IPS-20b (cell line): ENCODE data around the gene TRABD2B.

ENCODE experiments used
- H3K27ac ChIP-seq: one replicate; pipeline ENCODE4 v1.5.1; 2013; ENCODE audit warnings: low read length
- H3K27me3 ChIP-seq: 2 replicates; pipeline ENCODE4 v1.6.1; 2013; ENCODE audit warnings: mild to moderate bottlenecking, low read length, inconsistent platforms; ENCODE audit not compliant: insufficient read depth
- H3K36me3 ChIP-seq: 2 replicates; pipeline ENCODE4 v1.6.1; 2013; ENCODE audit warnings: low read depth, mild to moderate bottlenecking, inconsistent platforms, low read length, moderate library complexity; ENCODE audit not compliant: insufficient read depth
- H3K4me1 ChIP-seq: 2 replicates; pipeline ENCODE4 v1.6.1; 2013; ENCODE audit warnings: mild to moderate bottlenecking, control low read depth, inconsistent platforms, low read length, moderate library complexity; ENCODE audit not compliant: insufficient read depth
- H3K4me3 ChIP-seq: 2 replicates; pipeline ENCODE4 v1.5.1; 2013; ENCODE audit warnings: mild to moderate bottlenecking, low read length, inconsistent platforms
- H3K9ac ChIP-seq: 2 replicates; pipeline ENCODE4 v1.6.1; 2013; ENCODE audit warnings: low read depth, mild to moderate bottlenecking, inconsistent platforms, low read length, moderate library complexity
- H3K9me3 ChIP-seq: 2 replicates; pipeline ENCODE4 v1.6.1; 2013; ENCODE audit warnings: mild to moderate bottlenecking, low read depth, low read length, inconsistent platforms; ENCODE audit not compliant: insufficient read depth

TRABD2B gene

GRCh38 chr1:47911892-47912291 lies 85.3 kb downstream of the TRABD2B start:
- Histone ChIP-seq H3K36me3 (no peaks in the 10 kb centered on the region), H3K4me1 (peaks cover 3% of the 10 kb centered on the region; the same call in 1 of the 2 replicates), H3K4me3 (no peak overlapping the region), H3K27me3 (no peaks in the 10 kb centered on the region), H3K9ac (no peak overlapping the region), H3K27ac (no peak overlapping the region), H3K9me3 (no peaks in the 10 kb centered on the region)

GRCh38 chr1:47911424-47911823 lies 85.8 kb downstream of the TRABD2B start:
- no peak overlapping the region for H3K4me3 ChIP-seq
- no peaks in the 10 kb centered on the region for H3K9me3 ChIP-seq
- H3K27ac ChIP-seq: no peak overlapping the region
- no peaks in the 10 kb centered on the region for H3K27me3 ChIP-seq
- H3K36me3 ChIP-seq: no peaks in the 10 kb centered on the region
- H3K9ac ChIP-seq: no peak overlapping the region
- peaks cover 3% of the 10 kb centered on the region; the same call in 1 of the 2 replicates for H3K4me1 ChIP-seq

GRCh38 chr1:47908258-47908657 lies 88.9 kb downstream of the TRABD2B start:
- Histone ChIP-seq H3K27ac (no peak overlapping the region), H3K9ac (no peak overlapping the region), H3K36me3 (no peaks in the 10 kb centered on the region), H3K4me1 (0 out of 2 replicates have a peak, but pooled peaks cover 5% of the 10 kb centered on the region), H3K9me3 (no peaks in the 10 kb centered on the region), H3K4me3 (no peak overlapping the region), H3K27me3 (no peaks in the 10 kb centered on the region)

GRCh38 chr1:47907177-47907528 lies 90.0 kb downstream of the TRABD2B start:
- H3K27ac ChIP-seq: no peak overlapping the region
- no peak overlapping the region for H3K4me3 ChIP-seq
- H3K27me3 ChIP-seq: no peaks in the 10 kb centered on the region; the same call in 1 of the 2 replicates
- no peaks in the 10 kb centered on the region for H3K36me3 ChIP-seq
- H3K9me3 ChIP-seq: no peaks in the 10 kb centered on the region
- no peak overlapping the region for H3K9ac ChIP-seq
- H3K4me1 ChIP-seq: 0 out of 2 replicates have a peak, but pooled peaks cover 5% of the 10 kb centered on the region

GRCh38 chr1:47906527-47907176 lies 90.5 kb downstream of the TRABD2B start:
- Histone ChIP-seq H3K4me3 (no peak overlapping the region), H3K9me3 (no peaks in the 10 kb centered on the region), H3K36me3 (no peaks in the 10 kb centered on the region), H3K27me3 (no peaks in the 10 kb centered on the region; the same call in 1 of the 2 replicates), H3K27ac (no peak overlapping the region), H3K9ac (no peak overlapping the region), H3K4me1 (0 out of 2 replicates have a peak, but pooled peaks cover 5% of the 10 kb centered on the region)

- H3K27me3 ChIP-seq: no peaks in the 10 kb centered on the region; the same call in 1 of the 2 replicates
- no peaks in the 10 kb centered on the region for H3K9me3 ChIP-seq
- H3K9ac ChIP-seq: no peak overlapping the region
- no peak overlapping the region for H3K27ac ChIP-seq
- no peak overlapping the region for H3K4me3 ChIP-seq
- H3K4me1 ChIP-seq: 0 out of 2 replicates have a peak, but pooled peaks cover 5% of the 10 kb centered on the region
- no peaks in the 10 kb centered on the region for H3K36me3 ChIP-seq
Measured at GRCh38 chr1:47906009-47906432, 91.2 kb downstream of the TRABD2B start.

- Histone ChIP-seq H3K4me3 (no peak overlapping the region), H3K4me1 (peaks cover 9% of the 10 kb centered on the region; the same call in 1 of the 2 replicates), H3K27ac (no peak overlapping the region), H3K9me3 (no peaks in the 10 kb centered on the region), H3K36me3 (no peaks in the 10 kb centered on the region), H3K9ac (no peak overlapping the region), H3K27me3 (no peaks in the 10 kb centered on the region; the same call in 1 of the 2 replicates)
Measured at GRCh38 chr1:47903723-47904122, 93.5 kb downstream of the TRABD2B start.

- H3K36me3 ChIP-seq: no peaks in the 10 kb centered on the region
- H3K9ac ChIP-seq: no peak overlapping the region
- peaks cover 22% of the 10 kb centered on the region for H3K4me1 ChIP-seq
- no peak overlapping the region for H3K27ac ChIP-seq
- H3K4me3 ChIP-seq: no peak overlapping the region
- H3K9me3 ChIP-seq: no peaks in the 10 kb centered on the region
- no peaks in the 10 kb centered on the region; the same call in 1 of the 2 replicates for H3K27me3 ChIP-seq
Measured at GRCh38 chr1:47901001-47901575, 96.1 kb downstream of the TRABD2B start.

- Histone ChIP-seq H3K9ac (peak overlapping the region; percentile 28; the same call in 1 of the 2 replicates), H3K4me3 (peak overlapping the region; percentile 9; the same call in 1 of the 2 replicates), H3K36me3 (no peaks in the 10 kb centered on the region), H3K27ac (no peak overlapping the region), H3K27me3 (no peaks in the 10 kb centered on the region; the same call in 1 of the 2 replicates), H3K9me3 (no peaks in the 10 kb centered on the region), H3K4me1 (peaks cover 39% of the 10 kb centered on the region)
Measured at GRCh38 chr1:47898133-47898845, 98.9 kb downstream of the TRABD2B start.

GRCh38 chr1:47895279-47896125 lies 101.7 kb downstream of the TRABD2B start:
- no peaks in the 10 kb centered on the region for H3K9me3 ChIP-seq
- no peaks in the 10 kb centered on the region; the same call in 1 of the 2 replicates for H3K27me3 ChIP-seq
- H3K4me1 ChIP-seq: peaks cover 39% of the 10 kb centered on the region
- no peaks in the 10 kb centered on the region for H3K36me3 ChIP-seq
- H3K9ac ChIP-seq: no peak overlapping the region
- H3K27ac ChIP-seq: no peak overlapping the region
- peak overlapping the region; percentile 27; the same call in 1 of the 2 replicates for H3K4me3 ChIP-seq
